Measurements from ENCODE around the gene UCHL5. TPM values are rescaled to one million over a fixed set of nuclear protein-coding genes. Genes with fewer than 3 reads are reported as not detected.
A peak's percentile ranks its signal among the peaks of the same experiment; 100 is the strongest.
"Not testable (repeated sequence)": the region's sequence is repeated elsewhere in the genome, so short reads cannot be mapped to it uniquely, and the experiment has no call there.

UCHL5 gene
- total RNA-seq, 4 donors from 2014 or later: 13.7 to 35.0 (median 26.0) TPM

GRCh38 chr1:192994141-192994540 lies 65.0 kb downstream of the UCHL5 start:
- no peak for DNase-seq
- H3K27ac ChIP-seq: no peak overlapping the region
- 81 to 97% methylated on average over 7 of the region's 7 CpGs for WGBS, 2 donors (ENCODE audit: low coverage in 1 of 2)
- no peaks in the 10 kb centered on the region for H3K9me3 ChIP-seq
- TF ChIP-seq POLR2AphosphoS5 (IDR thresholded peaks at IDR 0.05) (no peak), EP300 (IDR thresholded peaks at IDR 0.05; ENCODE audit: low read depth) (no peak), CTCF (IDR thresholded peaks at IDR 0.05) (no peak), POLR2A (IDR thresholded peaks at IDR 0.05) (no peak)
- no peaks in the 10 kb centered on the region for H3K4me1 ChIP-seq
- in situ Hi-C loops (cut with MboI; ENCODE audit: low pct_ligation_motif_present in 1 of 4, low pct_unique_long_range_greater_than_20kb in 1 of 4, low sequenced_read_pairs in 3 of 4): no loop called here
- intact Hi-C loops (cut with DNase I; ENCODE audit: low total_unique reads): no loop called here
- H3K36me3 ChIP-seq: peaks cover 0 to 6% (median 0%) of the 10 kb centered on the region in 4 donors
- H3K4me3 ChIP-seq: no peak overlapping the region
- no peaks in the 10 kb centered on the region for H3K27me3 ChIP-seq

GRCh38 chr1:192993426-192994085 lies 65.6 kb downstream of the UCHL5 start:
- Histone ChIP-seq H3K36me3 (peaks cover 0 to 6% (median 0%) of the 10 kb centered on the region in 4 donors), H3K9me3 (no peaks in the 10 kb centered on the region), H3K27ac (no peak overlapping the region), H3K4me3 (no peak overlapping the region), H3K4me1 (no peaks in the 10 kb centered on the region), H3K27me3 (no peaks in the 10 kb centered on the region)
- no peak for DNase-seq
- 87 to 92% methylated on average over 10 of the region's 10 CpGs for WGBS, 2 donors (ENCODE audit: low coverage in 1 of 2)
- no peak for TF ChIP-seq POLR2AphosphoS5 (IDR thresholded peaks at IDR 0.05)
- TF ChIP-seq POLR2A (IDR thresholded peaks at IDR 0.05): no peak
- no peak for TF ChIP-seq CTCF (IDR thresholded peaks at IDR 0.05)
- no peak for TF ChIP-seq EP300 (IDR thresholded peaks at IDR 0.05; ENCODE audit: low read depth)
- intact Hi-C loops (cut with DNase I; ENCODE audit: low total_unique reads) (no loop called here), in situ Hi-C loops (cut with MboI; ENCODE audit: low pct_ligation_motif_present in 1 of 4, low pct_unique_long_range_greater_than_20kb in 1 of 4, low sequenced_read_pairs in 3 of 4) (no loop called here)

GRCh38 chr1:192986748-192987334 lies 72.3 kb downstream of the UCHL5 start:
- DNase-seq; intact Hi-C loops (cut with DNase I; ENCODE audit: low total_unique reads); H3K9me3 ChIP-seq; H3K36me3 ChIP-seq; H3K4me1 ChIP-seq; H3K4me3 ChIP-seq; H3K27me3 ChIP-seq; in situ Hi-C loops (cut with MboI; ENCODE audit: low pct_ligation_motif_present in 1 of 4, low pct_unique_long_range_greater_than_20kb in 1 of 4, low sequenced_read_pairs in 3 of 4): not testable (repeated sequence)
- 89 to 100% methylated on average over 3 to 17 of the region's 38 CpGs for WGBS, 2 donors (ENCODE audit: low coverage in 1 of 2)
- H3K27ac ChIP-seq: peak overlapping the region in 3 of 4 donors; percentile 19 to 35 (median 35)

GRCh38 chr1:192986110-192986747 lies 72.9 kb downstream of the UCHL5 start:
- DNase-seq: no peak
- Histone ChIP-seq H3K36me3 (no peaks in the 10 kb centered on the region), H3K4me3 (no peak overlapping the region), H3K9me3 (no peaks in the 10 kb centered on the region), H3K27ac (peak overlapping the region in 3 of 4 donors; percentile 19 to 35 (median 35)), H3K4me1 (no peaks in the 10 kb centered on the region), H3K27me3 (no peaks in the 10 kb centered on the region)
- in situ Hi-C loops (cut with MboI; ENCODE audit: low pct_ligation_motif_present in 1 of 4, low pct_unique_long_range_greater_than_20kb in 1 of 4, low sequenced_read_pairs in 3 of 4): no loop called here
- TF ChIP-seq CTCF (IDR thresholded peaks at IDR 0.05) (no peak), POLR2A (IDR thresholded peaks at IDR 0.05) (no peak), EP300 (IDR thresholded peaks at IDR 0.05; ENCODE audit: low read depth) (no peak), POLR2AphosphoS5 (IDR thresholded peaks at IDR 0.05) (no peak)
- 71 to 72% methylated on average over 8 of the region's 8 CpGs for WGBS, 2 donors (ENCODE audit: low coverage in 1 of 2)
- intact Hi-C loops (cut with DNase I; ENCODE audit: low total_unique reads): no loop called here
